ENCODE measurements around the gene MROH8.

DNA sequence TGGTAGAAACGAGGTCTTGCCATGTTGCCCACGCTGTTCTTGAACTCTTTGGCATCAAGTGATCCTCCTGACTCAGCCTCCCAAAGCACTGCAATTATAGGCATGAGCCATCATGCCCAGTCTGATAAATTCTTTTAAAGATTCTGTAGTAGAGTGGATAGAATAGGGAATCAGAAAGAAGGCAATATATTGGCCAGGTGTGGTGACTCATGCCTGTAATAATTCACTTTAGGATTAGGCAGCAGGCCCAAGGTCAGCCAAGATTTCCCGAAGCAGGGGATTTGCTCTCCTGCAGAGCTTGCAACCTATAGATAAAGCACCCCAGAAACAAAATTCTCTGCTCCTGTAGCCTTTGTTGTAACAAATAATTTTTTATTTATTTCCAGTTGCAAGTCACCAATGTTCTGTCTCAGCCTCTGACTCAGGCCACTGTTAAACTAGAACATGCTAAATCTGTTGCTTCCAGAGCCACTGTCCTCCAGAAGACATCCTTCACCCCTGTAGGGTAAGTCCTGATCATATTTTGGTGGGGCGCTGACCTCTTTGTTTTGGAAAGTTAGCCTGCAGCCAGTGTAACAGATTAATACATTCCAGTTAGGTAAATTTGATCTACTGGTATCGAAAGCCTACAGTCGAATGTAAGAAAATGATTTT, 30.4 kb upstream of the MROH8 start:
- TF ChIP-seq, protein P1, sequence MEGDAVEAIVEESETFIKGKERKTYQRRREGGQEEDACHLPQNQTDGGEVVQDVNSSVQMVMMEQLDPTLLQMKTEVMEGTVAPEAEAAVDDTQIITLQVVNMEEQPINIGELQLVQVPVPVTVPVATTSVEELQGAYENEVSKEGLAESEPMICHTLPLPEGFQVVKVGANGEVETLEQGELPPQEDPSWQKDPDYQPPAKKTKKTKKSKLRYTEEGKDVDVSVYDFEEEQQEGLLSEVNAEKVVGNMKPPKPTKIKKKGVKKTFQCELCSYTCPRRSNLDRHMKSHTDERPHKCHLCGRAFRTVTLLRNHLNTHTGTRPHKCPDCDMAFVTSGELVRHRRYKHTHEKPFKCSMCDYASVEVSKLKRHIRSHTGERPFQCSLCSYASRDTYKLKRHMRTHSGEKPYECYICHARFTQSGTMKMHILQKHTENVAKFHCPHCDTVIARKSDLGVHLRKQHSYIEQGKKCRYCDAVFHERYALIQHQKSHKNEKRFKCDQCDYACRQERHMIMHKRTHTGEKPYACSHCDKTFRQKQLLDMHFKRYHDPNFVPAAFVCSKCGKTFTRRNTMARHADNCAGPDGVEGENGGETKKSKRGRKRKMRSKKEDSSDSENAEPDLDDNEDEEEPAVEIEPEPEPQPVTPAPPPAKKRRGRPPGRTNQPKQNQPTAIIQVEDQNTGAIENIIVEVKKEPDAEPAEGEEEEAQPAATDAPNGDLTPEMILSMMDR (IDR thresholded peaks at IDR 0.05): no peak
- TF ChIP-seq ZFX (IDR thresholded peaks at IDR 0.05; ENCODE audit: borderline replicate concordance): no peak

All from 22Rv1 (cell line).